HEK293 (cell line): ENCODE measurements around the gene CHRNA9.
A peak's percentile ranks its signal among the peaks of the same experiment; 100 is the strongest.

Experiments used
- CTCF ChIA-PET: fragments of 350-600 bp; formaldehyde crosslinking; extraction: SDS; loops from one replicate; lab custom pipeline; 2021; ENCODE audit warnings: antibody characterized with exemption; lab: Yijun Ruan, JAX
- POLR2A ChIA-PET: fragments of 300-600 bp; formaldehyde crosslinking; extraction: SDS; loops from one replicate; lab custom pipeline; 2020; ENCODE audit warnings: antibody characterized with exemption, inconsistent platforms; lab: Yijun Ruan, JAX
- H3K27ac ChIP-seq: fragments of 200-500 bp; sonication (Bioruptor generic); 2 replicates; pipeline ENCODE4 v1.5.1; 2014; ENCODE audit warnings: low read depth, low read length, control low read depth, inconsistent platforms; ENCODE audit errors: extremely low read depth
- H3K36me3 ChIP-seq, 2 experiments: fragments of 200-500 bp in 1 of 2; sonication (Bioruptor generic) in 1 of 2; 1 replicate in 1 of 2; 2 replicates in 1 of 2; pipeline ENCODE4 v1.5.1; 2014 to 2017; ENCODE audit warnings: inconsistent platforms in 2 of 2, low read length in 2 of 2; ENCODE audit not compliant: control insufficient read depth in 2 of 2, insufficient read depth in 1 of 2
- H3K4me1 ChIP-seq: fragments of 200-500 bp; sonication (Bioruptor generic); 2 replicates; pipeline ENCODE4 v1.5.1; 2014; ENCODE audit warnings: mild to moderate bottlenecking, low read length, inconsistent platforms; ENCODE audit not compliant: control insufficient read depth, insufficient read depth
- H3K4me3 ChIP-seq: 2 replicates; pipeline ENCODE4 v1.5.1; 2011; ENCODE audit warnings: low read depth, mild to moderate bottlenecking, control low read depth, low read length, moderate library complexity
- H3K9me3 ChIP-seq: fragments of 200-500 bp; sonication (Bioruptor generic); 2 replicates; pipeline ENCODE4 v1.5.1; 2014; ENCODE audit warnings: low read depth, low read length, inconsistent platforms; ENCODE audit not compliant: control insufficient read depth, insufficient read depth
- CTCF ChIP-seq: fragments of 450-650 bp; formaldehyde crosslinking; IDR thresholded peaks from 2 replicates; pipeline ENCODE4 v1.5.1; 2016; ENCODE audit warnings: missing biosample characterization, missing genetic modification characterization
- FEZF1 ChIP-seq: fragments of 450-650 bp; formaldehyde crosslinking; IDR thresholded peaks from 2 replicates; pipeline ENCODE4 v1.5.1; 2016; ENCODE audit warnings: missing biosample characterization, missing genetic modification characterization
- GLIS1 ChIP-seq: fragments of 450-650 bp; formaldehyde crosslinking; IDR thresholded peaks from 2 replicates; pipeline ENCODE4 v1.5.1; 2016; ENCODE audit warnings: missing biosample characterization, missing genetic modification characterization
- MEIS1 ChIP-seq: sonication (generic); formaldehyde crosslinking; IDR thresholded peaks from 2 replicates; pipeline ENCODE4 v1.8.1; 2022; ENCODE audit warnings: missing genetic modification reagents, mild to moderate bottlenecking, borderline replicate concordance
- PRDM10 ChIP-seq: fragments of 450-650 bp; formaldehyde crosslinking; IDR thresholded peaks from 2 replicates; pipeline ENCODE4 v1.5.1; 2016; ENCODE audit warnings: missing biosample characterization, missing genetic modification characterization
- ZBTB10 ChIP-seq: fragments of 450-650 bp; formaldehyde crosslinking; IDR thresholded peaks from 2 replicates; pipeline ENCODE4 v1.5.1; 2016; ENCODE audit warnings: missing biosample characterization, missing genetic modification characterization
- ZBTB49 ChIP-seq: fragments of 450-650 bp; formaldehyde crosslinking; IDR thresholded peaks from 2 replicates; pipeline ENCODE4 v1.5.1; 2016; ENCODE audit warnings: missing biosample characterization, missing genetic modification characterization, low read depth
- ZFP69B ChIP-seq: fragments of 450-650 bp; formaldehyde crosslinking; IDR thresholded peaks from 2 replicates; pipeline ENCODE4 v1.5.1; 2016; ENCODE audit warnings: missing biosample characterization, missing genetic modification characterization
- ZNF146 ChIP-seq: fragments of 450-650 bp; formaldehyde crosslinking; IDR thresholded peaks from 2 replicates; pipeline ENCODE4 v1.5.1; 2016; ENCODE audit warnings: missing biosample characterization, missing genetic modification characterization
- ZNF157 ChIP-seq: fragments of 450-650 bp; formaldehyde crosslinking; IDR thresholded peaks from 2 replicates; pipeline ENCODE4 v1.5.1; 2016; ENCODE audit warnings: missing biosample characterization, missing genetic modification characterization
- ZNF16 ChIP-seq: fragments of 450-650 bp; formaldehyde crosslinking; IDR thresholded peaks from 2 replicates; pipeline ENCODE4 v1.5.1; 2016; ENCODE audit warnings: low read depth, missing biosample characterization, missing genetic modification characterization
- ZNF18 ChIP-seq: fragments of 450-650 bp; formaldehyde crosslinking; IDR thresholded peaks from 2 replicates; pipeline ENCODE4 v1.5.1; 2016; ENCODE audit warnings: missing biosample characterization, missing genetic modification characterization
- ZNF184 ChIP-seq: fragments of 450-650 bp; IDR thresholded peaks from 2 replicates; pipeline ENCODE4 v1.5.1; 2018; ENCODE audit warnings: missing biosample characterization, mild to moderate bottlenecking, missing genetic modification characterization
- ZNF19 ChIP-seq: fragments of 450-650 bp; formaldehyde crosslinking; IDR thresholded peaks from 2 replicates; pipeline ENCODE4; 2016; ENCODE audit warnings: missing biosample characterization, missing genetic modification characterization, low read depth
- ZNF221 ChIP-seq: fragments of 450-650 bp; formaldehyde crosslinking; IDR thresholded peaks from 2 replicates; pipeline ENCODE4 v1.5.1; 2017; ENCODE audit warnings: missing biosample characterization, missing genetic modification characterization, borderline replicate concordance
- ZNF239 ChIP-seq: fragments of 450-650 bp; formaldehyde crosslinking; IDR thresholded peaks from 2 replicates; pipeline ENCODE4 v1.5.1; 2016; ENCODE audit warnings: missing biosample characterization, missing genetic modification characterization
- ZNF302 ChIP-seq: fragments of 450-650 bp; formaldehyde crosslinking; IDR thresholded peaks from 2 replicates; pipeline ENCODE4 v1.5.1; 2016; ENCODE audit warnings: missing biosample characterization, missing genetic modification characterization, low read depth
- ZNF404 ChIP-seq: fragments of 450-650 bp; formaldehyde crosslinking; IDR thresholded peaks from 2 replicates; pipeline ENCODE4 v1.5.1; 2017; ENCODE audit warnings: missing biosample characterization, missing genetic modification characterization
- ZNF571 ChIP-seq: fragments of 450-650 bp; formaldehyde crosslinking; IDR thresholded peaks from 2 replicates; pipeline ENCODE4 v1.5.0; 2017; ENCODE audit warnings: missing biosample characterization, missing genetic modification characterization
- ZNF639 ChIP-seq: fragments of 450-650 bp; formaldehyde crosslinking; IDR thresholded peaks from 2 replicates; pipeline ENCODE4 v1.5.1; 2016; ENCODE audit warnings: missing biosample characterization, missing genetic modification characterization
- ZNF658 ChIP-seq: fragments of 450-650 bp; formaldehyde crosslinking; IDR thresholded peaks from 2 replicates; pipeline ENCODE4; 2016; ENCODE audit warnings: missing biosample characterization, missing genetic modification characterization
- ZNF707 ChIP-seq: fragments of 450-650 bp; formaldehyde crosslinking; IDR thresholded peaks from 2 replicates; pipeline ENCODE4 v1.5.1; 2016; ENCODE audit warnings: missing biosample characterization, missing genetic modification characterization
- ZSCAN23 ChIP-seq: fragments of 450-650 bp; formaldehyde crosslinking; IDR thresholded peaks from 2 replicates; pipeline ENCODE4 v1.5.1; 2016; ENCODE audit warnings: missing biosample characterization, missing genetic modification characterization

The CHRNA9 gene

GRCh38 chr4:40316782-40317635, 18.1 kb upstream of the CHRNA9 start:
- Histone ChIP-seq H3K4me1 (0 out of 2 replicates have a peak, but pooled peaks cover 3% of the 10 kb centered on the region), H3K4me3 (peak overlapping the region; percentile 26), H3K9me3 (no peaks in the 10 kb centered on the region), H3K27ac (peak overlapping the region; percentile 35; the same call in 1 of the 2 replicates), H3K36me3 (no peaks in the 10 kb centered on the region)
- ChIA-PET POLR2A (interaction anchor here (0.6 to 1.5 kb wide), 4 partner anchors 8 to 261 kb away, joined by 3 to 6 read pairs (median 4); partner anchors contain the start of gene N4BP2), CTCF (interaction anchor here (0.6 to 1.8 kb wide), 24 partner anchors 9 to 411 kb away, joined by 3 to 15 read pairs (median 3); no protein-coding TSS in a partner anchor)
- TF ChIP-seq ZNF302 (tag by site-specific recombination) (no peak), ZNF184 (tag by site-specific recombination) (no peak), ZFP69B (tag by site-specific recombination) (0 out of 2 replicates have a peak, but pooled peaks have one; percentile 26), ZNF639 (0 out of 2 replicates have a peak, but pooled peaks have one; percentile 16), ZNF404 (tag by site-specific recombination) (no peak), ZBTB49 (tag by site-specific recombination) (no peak), ZNF146 (tag by site-specific recombination) (no peak), ZBTB10 (tag by site-specific recombination) (no peak), MEIS1 (CRISPR knock-in tag) (no peak), GLIS1 (no peak), ZSCAN23 (tag by site-specific recombination) (no peak), ZNF658 (tag by site-specific recombination) (no peak), ZNF571 (tag by site-specific recombination) (no peak), ZNF18 (tag by site-specific recombination) (no peak), ZNF239 (tag by site-specific recombination) (no peak), CTCF (peak; percentile 56), ZNF221 (tag by site-specific recombination) (no peak), ZNF157 (tag by site-specific recombination) (no peak), ZNF707 (tag by site-specific recombination) (no peak), ZNF16 (tag by site-specific recombination) (no peak), ZNF19 (tag by site-specific recombination) (no peak), FEZF1 (tag by site-specific recombination) (no peak), PRDM10 (tag by site-specific recombination) (no peak; the same call in 1 of the 2 replicates)
